Measurements from ENCODE around the gene ASCC1. TPM values are rescaled to one million over a fixed set of nuclear protein-coding genes. Genes with fewer than 3 reads are reported as not detected.

The ASCC1 gene
- total and polyA plus RNA-seq, 5 donors from 2014 or later, result 20.5 to 28.8 (median 26.0) TPM

DNA sequence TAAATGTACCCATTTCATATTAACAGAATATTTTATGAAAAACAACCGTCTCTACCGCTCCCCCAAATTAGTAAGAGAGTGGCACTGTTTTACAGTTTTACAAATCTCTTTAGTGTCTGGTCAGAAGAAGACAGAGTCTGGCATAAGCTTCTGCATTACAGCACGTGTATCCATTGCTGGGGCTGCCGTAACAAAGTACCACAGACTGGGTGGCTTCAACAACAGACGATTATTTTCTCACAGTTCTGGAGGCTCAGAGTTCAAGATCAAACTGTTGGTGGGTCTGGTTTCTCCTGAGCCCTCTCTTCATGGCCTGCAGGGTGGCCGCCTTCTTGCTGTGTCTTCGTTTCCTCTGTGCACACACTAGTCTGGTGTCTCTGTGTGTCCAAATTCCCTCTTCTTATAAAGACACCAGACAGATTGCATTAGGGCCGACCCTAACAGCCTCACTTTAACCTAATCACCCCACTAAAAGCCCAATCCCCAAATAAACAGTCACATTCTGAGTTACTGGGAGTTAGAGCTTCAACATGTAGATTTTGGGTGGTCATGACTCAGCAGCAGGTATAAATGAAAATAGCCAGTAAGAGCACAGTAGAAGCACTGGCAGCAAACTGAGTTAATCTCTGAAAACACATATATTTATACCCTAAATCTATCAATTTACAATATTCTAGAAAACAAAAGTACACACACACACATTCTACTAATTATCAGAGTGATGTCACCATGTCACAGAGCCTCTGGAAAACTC is 123.7 kb downstream of the ASCC1 start:
- no peak overlapping the region for H3K27ac ChIP-seq (ENCODE audit: insufficient read depth, low read length, poor library complexity, severe bottlenecking)
- peaks cover 9% of the 10 kb centered on the region for H3K36me3 ChIP-seq (ENCODE audit: control insufficient read depth, insufficient read depth, low read length)
- no peaks in the 10 kb centered on the region for H3K27me3 ChIP-seq (ENCODE audit: control insufficient read depth, insufficient read depth, low read length)
- peaks cover 20% of the 10 kb centered on the region for H3K4me1 ChIP-seq (ENCODE audit: control insufficient read depth, insufficient read depth, low read length, poor library complexity, severe bottlenecking)
- no peak overlapping the region for H3K4me3 ChIP-seq (ENCODE audit: low read depth, low read length)
- DNase-seq, result no peak
- peaks cover 8% of the 10 kb centered on the region for H3K27me3 Mint-ChIP-seq
- no peaks in the 10 kb centered on the region for H3K9me3 ChIP-seq (ENCODE audit: control insufficient read depth in 2 of 2, low read length in 2 of 2)
- peaks cover 0 to 3% (median 0%) of the 10 kb centered on the region in 7 donors for H3K9me3 Mint-ChIP-seq
- H3K27ac Mint-ChIP-seq, result no peak overlapping the region
- ATAC-seq (ENCODE audit: low read depth in 2 of 2), result no peak
- peaks cover 23% of the 10 kb centered on the region for H3K36me3 Mint-ChIP-seq
- peak overlapping the region in 2 of 4 donors; percentile 37 to 43 for H3K4me3 Mint-ChIP-seq
- peaks cover 0 to 50% (median 29%) of the 10 kb centered on the region in 4 donors for H3K4me1 Mint-ChIP-seq

DNA sequence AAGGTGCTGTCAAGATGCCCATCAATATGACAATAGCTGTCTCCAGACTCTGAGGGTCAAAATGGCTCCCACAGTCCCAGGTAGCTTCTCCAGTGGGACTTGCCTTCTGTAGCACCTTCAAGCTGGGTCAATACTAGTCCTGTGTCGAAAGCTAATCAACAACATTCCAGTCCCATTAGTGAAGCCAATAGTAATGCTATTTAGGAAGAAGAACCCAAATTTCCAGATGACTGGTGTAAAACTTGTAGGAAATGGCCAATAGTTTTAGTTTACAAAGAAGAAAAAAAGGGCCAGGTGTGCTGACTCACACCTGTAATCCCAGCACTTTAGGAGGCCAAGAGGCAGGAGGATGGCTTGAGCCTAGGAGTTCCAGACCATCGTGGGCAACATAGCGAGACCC is 125.8 kb downstream of the ASCC1 start:
- ATAC-seq (ENCODE audit: low read depth in 2 of 2) (no peak), DNase-seq (no peak)
- H3K27ac ChIP-seq (ENCODE audit: insufficient read depth, low read length, poor library complexity, severe bottlenecking), result peak overlapping the region; percentile 98
- no peaks in the 10 kb centered on the region for H3K9me3 ChIP-seq (ENCODE audit: control insufficient read depth in 2 of 2, low read length in 2 of 2)
- H3K4me1 Mint-ChIP-seq, result peaks cover 4 to 48% (median 26%) of the 10 kb centered on the region in 4 donors
- peaks cover 0 to 5% (median 0%) of the 10 kb centered on the region in 7 donors for H3K9me3 Mint-ChIP-seq
- peaks cover 8% of the 10 kb centered on the region for H3K27me3 Mint-ChIP-seq
- peak overlapping the region; percentile 86 for H3K4me3 ChIP-seq (ENCODE audit: low read depth, low read length)
- H3K27me3 ChIP-seq (ENCODE audit: control insufficient read depth, insufficient read depth, low read length), result no peaks in the 10 kb centered on the region
- peak overlapping the region; percentile 100 for H3K27ac Mint-ChIP-seq
- peaks cover 34% of the 10 kb centered on the region for H3K4me1 ChIP-seq (ENCODE audit: control insufficient read depth, insufficient read depth, low read length, poor library complexity, severe bottlenecking)
- H3K36me3 Mint-ChIP-seq, result peaks cover 18% of the 10 kb centered on the region
- H3K4me3 Mint-ChIP-seq, result peak overlapping the region; percentile 99 to 100 (median 100)
- H3K36me3 ChIP-seq (ENCODE audit: control insufficient read depth, insufficient read depth, low read length), result peaks cover 12% of the 10 kb centered on the region

- peak overlapping the region; percentile 86 for H3K4me3 ChIP-seq (ENCODE audit: low read depth, low read length)
- ATAC-seq (ENCODE audit: low read depth in 2 of 2), result no peak
- H3K9me3 Mint-ChIP-seq, result peaks cover 0 to 5% (median 0%) of the 10 kb centered on the region in 7 donors
Observed at GRCh38 chr10:72089618-72090017, 126.5 kb downstream of the ASCC1 start.

DNA sequence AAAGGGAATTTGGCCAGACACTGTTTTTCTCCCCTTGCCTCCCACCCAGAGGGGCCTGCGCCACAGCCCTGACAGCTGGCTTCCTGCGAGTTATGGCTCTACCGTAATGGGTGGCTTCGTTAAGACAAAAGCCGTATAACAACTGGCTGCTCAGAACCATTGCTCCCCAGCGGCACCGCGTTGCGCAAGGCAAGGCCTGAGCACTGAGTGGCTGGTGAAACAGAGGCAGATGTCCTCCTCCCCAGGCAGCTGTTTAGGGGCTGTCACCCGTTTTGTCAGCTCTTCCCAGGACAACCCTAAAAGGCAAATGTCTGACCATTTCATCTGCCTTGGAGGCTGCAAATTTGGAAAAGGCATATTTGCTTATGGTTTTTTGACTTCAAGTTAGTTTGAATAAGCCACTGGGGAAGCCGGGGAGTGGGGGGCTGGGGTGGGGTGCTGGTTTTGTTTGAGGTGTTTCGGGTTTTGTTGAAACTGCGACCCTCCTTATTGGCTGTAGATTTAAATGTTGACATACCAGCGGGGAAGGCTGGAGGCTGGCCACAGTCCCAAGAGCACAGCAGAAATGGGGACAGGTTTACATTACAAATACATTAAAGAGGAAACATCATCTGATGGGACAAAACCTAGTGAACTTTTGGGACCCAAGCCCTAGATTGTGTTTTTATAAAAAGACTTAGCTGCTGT is 127.0 kb downstream of the ASCC1 start:
- peaks cover 4 to 57% (median 36%) of the 10 kb centered on the region in 4 donors for H3K4me1 Mint-ChIP-seq
- DNase-seq, result peak; percentile 53 to 79 (median 73)
- peak; percentile 43 to 44 for ATAC-seq (ENCODE audit: low read depth in 2 of 2)

More at GRCh38 chr10:72089618-72090017, 126.5 kb downstream of the ASCC1 start:
- Histone ChIP-seq H3K36me3 (ENCODE audit: control insufficient read depth, insufficient read depth, low read length) (peaks cover 18% of the 10 kb centered on the region), H3K4me1 (ENCODE audit: control insufficient read depth, insufficient read depth, low read length, poor library complexity, severe bottlenecking) (peaks cover 41% of the 10 kb centered on the region), H3K27me3 (ENCODE audit: control insufficient read depth, insufficient read depth, low read length) (no peaks in the 10 kb centered on the region), H3K27ac (ENCODE audit: insufficient read depth, low read length, poor library complexity, severe bottlenecking) (peak overlapping the region; percentile 98), H3K9me3 (ENCODE audit: control insufficient read depth in 2 of 2, low read length in 2 of 2) (no peaks in the 10 kb centered on the region)
- peaks cover 4 to 53% (median 33%) of the 10 kb centered on the region in 4 donors for H3K4me1 Mint-ChIP-seq
- H3K27me3 Mint-ChIP-seq, result peaks cover 8% of the 10 kb centered on the region
- peak in 1 of 3 donors; percentile 59 for DNase-seq
- H3K27ac Mint-ChIP-seq, result peak overlapping the region; percentile 100
- peaks cover 24% of the 10 kb centered on the region for H3K36me3 Mint-ChIP-seq
- peak overlapping the region; percentile 99 to 100 (median 100) for H3K4me3 Mint-ChIP-seq

GRCh38 chr10:72087969-72088888 is 127.8 kb downstream of the ASCC1 start, which contains the start of gene SPOCK2:
Gene SPOCK2 (minus strand): TSS chr10:72088551. CDS start chr10:72088328, 223 bp downstream.
- peaks cover 55% of the 10 kb centered on the region for H3K4me1 ChIP-seq (ENCODE audit: control insufficient read depth, insufficient read depth, low read length, poor library complexity, severe bottlenecking)
- ATAC-seq (ENCODE audit: low read depth in 2 of 2) (peak; percentile 64 to 70), DNase-seq (peak; percentile 77 to 87 (median 86))
- Mint-ChIP-seq H3K4me1 (peaks cover 11 to 65% (median 43%) of the 10 kb centered on the region in 4 donors), H3K27me3 (peaks cover 8% of the 10 kb centered on the region), H3K9me3 (peaks cover 0 to 5% (median 0%) of the 10 kb centered on the region in 7 donors), H3K36me3 (peaks cover 29% of the 10 kb centered on the region), H3K4me3 (peak within 1 kb of the TSS; percentile 99 to 100 (median 100)), H3K27ac (peak within 1 kb of the TSS; percentile 100)
- H3K27ac ChIP-seq (ENCODE audit: insufficient read depth, low read length, poor library complexity, severe bottlenecking), result peak within 1 kb of the TSS; percentile 98
- no peaks in the 10 kb centered on the region for H3K9me3 ChIP-seq (ENCODE audit: control insufficient read depth in 2 of 2, low read length in 2 of 2)
- H3K27me3 ChIP-seq (ENCODE audit: control insufficient read depth, insufficient read depth, low read length), result no peaks in the 10 kb centered on the region
- peaks cover 31% of the 10 kb centered on the region for H3K36me3 ChIP-seq (ENCODE audit: control insufficient read depth, insufficient read depth, low read length)
- peak within 1 kb of the TSS; percentile 86 for H3K4me3 ChIP-seq (ENCODE audit: low read depth, low read length)

More for the DNA sequence above, 127.0 kb downstream of the ASCC1 start:
- no peaks in the 10 kb centered on the region for H3K9me3 ChIP-seq (ENCODE audit: control insufficient read depth in 2 of 2, low read length in 2 of 2)
- Mint-ChIP-seq H3K4me3 (peak overlapping the region; percentile 99 to 100 (median 100)), H3K27me3 (peaks cover 8% of the 10 kb centered on the region), H3K36me3 (peaks cover 24% of the 10 kb centered on the region), H3K27ac (peak overlapping the region; percentile 100), H3K9me3 (peaks cover 0 to 5% (median 0%) of the 10 kb centered on the region in 7 donors)
- H3K27ac ChIP-seq (ENCODE audit: insufficient read depth, low read length, poor library complexity, severe bottlenecking), result peak overlapping the region; percentile 98
- no peaks in the 10 kb centered on the region for H3K27me3 ChIP-seq (ENCODE audit: control insufficient read depth, insufficient read depth, low read length)
- peaks cover 47% of the 10 kb centered on the region for H3K4me1 ChIP-seq (ENCODE audit: control insufficient read depth, insufficient read depth, low read length, poor library complexity, severe bottlenecking)
- H3K36me3 ChIP-seq (ENCODE audit: control insufficient read depth, insufficient read depth, low read length), result peaks cover 22% of the 10 kb centered on the region
- peak overlapping the region; percentile 86 for H3K4me3 ChIP-seq (ENCODE audit: low read depth, low read length)

- peaks cover 0 to 5% (median 0%) of the 10 kb centered on the region in 7 donors for H3K9me3 Mint-ChIP-seq
- Histone ChIP-seq H3K36me3 (ENCODE audit: control insufficient read depth, insufficient read depth, low read length) (peaks cover 35% of the 10 kb centered on the region), H3K27me3 (ENCODE audit: control insufficient read depth, insufficient read depth, low read length) (no peaks in the 10 kb centered on the region), H3K4me1 (ENCODE audit: control insufficient read depth, insufficient read depth, low read length, poor library complexity, severe bottlenecking) (peaks cover 62% of the 10 kb centered on the region), H3K27ac (ENCODE audit: insufficient read depth, low read length, poor library complexity, severe bottlenecking) (peak overlapping the region; percentile 98), H3K4me3 (ENCODE audit: low read depth, low read length) (peak overlapping the region; percentile 55), H3K9me3 (ENCODE audit: control insufficient read depth in 2 of 2, low read length in 2 of 2) (no peaks in the 10 kb centered on the region)
- H3K4me1 Mint-ChIP-seq, result peaks cover 11 to 72% (median 48%) of the 10 kb centered on the region in 4 donors
- H3K4me3 Mint-ChIP-seq, result peak overlapping the region; percentile 87 to 99 (median 94)
- H3K36me3 Mint-ChIP-seq, result peaks cover 29% of the 10 kb centered on the region
- peaks cover 8% of the 10 kb centered on the region for H3K27me3 Mint-ChIP-seq
- ATAC-seq (ENCODE audit: low read depth in 2 of 2), result peak; percentile 38 to 44
- peak overlapping the region in 2 of 3 donors; percentile 90 to 95 for H3K27ac Mint-ChIP-seq
- DNase-seq, result peak; percentile 29 to 71 (median 57)
Observed at GRCh38 chr10:72087392-72087968, 128.6 kb downstream of the ASCC1 start.
